AG20443 (cell line): ENCODE measurements around the gene IFNG-AS1.

Experiments
- DNase-seq: peaks from one replicate; pipeline ENCODE4 v3.0.0; 2012; ENCODE audit warnings: low spot score, mixed read lengths

IFNG-AS1 gene

GRCh38 chr12:67989184-67989920 lies at the start of gene IFNG-AS1:
TSS of gene IFNG-AS1 (plus strand) at chr12:67989447.
- DNase-seq = no peak

GRCh38 chr12:67939611-67940010 lies 49.6 kb upstream of the IFNG-AS1 start:
- DNase-seq = no peak

GRCh38 chr12:67940780-67941243 lies 48.4 kb upstream of the IFNG-AS1 start:
- DNase-seq = peak; percentile 59

GRCh38 chr12:67942724-67943123 lies 46.5 kb upstream of the IFNG-AS1 start:
- DNase-seq = no peak

- peak; percentile 63 for DNase-seq
These were observed 45.9 kb upstream of the IFNG-AS1 start for GRCh38 chr12:67943141-67943892.

GRCh38 chr12:67944093-67944492 lies 45.2 kb upstream of the IFNG-AS1 start:
- DNase-seq = no peak

GRCh38 chr12:67952787-67953186 lies 36.5 kb upstream of the IFNG-AS1 start:
- no peak for DNase-seq

GRCh38 chr12:67957383-67957782 lies 31.9 kb upstream of the IFNG-AS1 start:
- no peak for DNase-seq

- DNase-seq = no peak
These were observed 31.1 kb upstream of the IFNG-AS1 start for GRCh38 chr12:67958187-67958586.

- no peak for DNase-seq
These were observed 24.8 kb upstream of the IFNG-AS1 start for GRCh38 chr12:67964456-67964855.

- DNase-seq = no peak
These were observed 22.7 kb upstream of the IFNG-AS1 start for GRCh38 chr12:67966560-67966959.

- no peak for DNase-seq
These were observed 20.9 kb upstream of the IFNG-AS1 start for GRCh38 chr12:67968321-67968720.

GRCh38 chr12:67968725-67969124 lies 20.5 kb upstream of the IFNG-AS1 start:
- DNase-seq = no peak

GRCh38 chr12:67969134-67969802 lies 20.0 kb upstream of the IFNG-AS1 start:
- peak; percentile 37 for DNase-seq

- DNase-seq = no peak
These were observed 11.6 kb upstream of the IFNG-AS1 start for GRCh38 chr12:67977668-67978067.

- no peak for DNase-seq
These were observed 8.9 kb upstream of the IFNG-AS1 start for GRCh38 chr12:67980391-67980790.

- DNase-seq = peak; percentile 85
These were observed 7.7 kb upstream of the IFNG-AS1 start for GRCh38 chr12:67981287-67982162.

GRCh38 chr12:67982164-67982563 lies 7.1 kb upstream of the IFNG-AS1 start:
- DNase-seq = peak; percentile 40

GRCh38 chr12:67986632-67987031 lies 2.6 kb upstream of the IFNG-AS1 start:
- no peak for DNase-seq

GRCh38 chr12:67988601-67989021 lies 636 bp upstream of the IFNG-AS1 start:
- DNase-seq = no peak

- DNase-seq = no peak
These were observed 1.9 kb downstream of the IFNG-AS1 start for GRCh38 chr12:67991158-67991557.

GRCh38 chr12:67993143-67993542 lies 3.9 kb downstream of the IFNG-AS1 start:
- no peak for DNase-seq
